H7 (cell line): Measurements from ENCODE around the gene EDC4. TPM values are rescaled to one million over a fixed set of nuclear protein-coding genes. Genes with fewer than 3 reads are reported as not detected.

Experiments
- total RNA-seq: library from RNA; depleted of rRNA; stranded (reverse); fragments of >200 nt; shearing (Covaris generic); gene quantifications from 2 replicates; pipeline ENCODE4 v1.2.3, GENCODE V29; 2014; rRNA removed

EDC4 gene
- total RNA-seq, 1 experiment from 2014 or later: 96.6 TPM

Other genes starting within 250 kb of the EDC4 start
- 3.6 and 6.4 TPM in 2 replicates for gene CARMIL2, start 227.9 kb upstream of the EDC4 start, total RNA-seq
- 44.9 and 52.2 TPM in 2 replicates for gene ACD, start 212.8 kb upstream of the EDC4 start, total RNA-seq
- gene PARD6A, start 212.1 kb upstream of the EDC4 start, total RNA-seq: 5.5 and 6.8 TPM in 2 replicates
- gene ENKD1, start 206.3 kb upstream of the EDC4 start, total RNA-seq: 7.0 and 12.3 TPM in 2 replicates
- gene C16orf86, start 206.2 kb upstream of the EDC4 start, total RNA-seq: 8.5 and 9.0 TPM in 2 replicates
- 25.3 and 26.2 TPM in 2 replicates for gene GFOD2, start 153.7 kb upstream of the EDC4 start, total RNA-seq
- gene RANBP10, start 66.5 kb upstream of the EDC4 start, total RNA-seq: 7.2 and 7.3 TPM in 2 replicates
- 0.15 and 0.21 TPM in 2 replicates for gene TSNAXIP1, start 66.2 kb upstream of the EDC4 start, total RNA-seq
- gene THAP11, start 30.7 kb upstream of the EDC4 start, total RNA-seq: 57.6 and 67.0 TPM in 2 replicates
- 295 and 340 TPM in 2 replicates for gene NUTF2, start 26.1 kb upstream of the EDC4 start, total RNA-seq
- gene CENPT, start 25.4 kb upstream of the EDC4 start, total RNA-seq: 34.9 and 43.7 TPM in 2 replicates
- 5.3 and 7.6 TPM in 2 replicates for gene NRN1L, start 11.8 kb downstream of the EDC4 start, total RNA-seq
- gene PSKH1, start 20.2 kb downstream of the EDC4 start, total RNA-seq: 18.8 and 20.1 TPM in 2 replicates
- 2.4 and 3.7 TPM in 2 replicates for gene CTRL, start 58.8 kb downstream of the EDC4 start, total RNA-seq
- gene PSMB10, start 63.8 kb downstream of the EDC4 start, total RNA-seq: 28.7 and 36.6 TPM in 2 replicates
- gene LCAT, start 71.1 kb downstream of the EDC4 start, total RNA-seq: 5.2 and 6.7 TPM in 2 replicates
- gene SLC12A4, start 95.6 kb downstream of the EDC4 start, total RNA-seq: 43.2 and 56.6 TPM in 2 replicates
- 0.03 and 0.48 TPM in 2 replicates for gene DPEP3, start 107.4 kb downstream of the EDC4 start, total RNA-seq
- gene DPEP2, start 126.4 kb downstream of the EDC4 start, total RNA-seq: 0.33 TPM in 1 of 2 replicates, not detected in the other
- gene DPEP2NB, start 142.9 kb downstream of the EDC4 start, total RNA-seq: not detected in 2 replicates
- 19.4 and 26.4 TPM in 2 replicates for gene DDX28, start 150.2 kb downstream of the EDC4 start, total RNA-seq
- gene DUS2, start 150.2 kb downstream of the EDC4 start, total RNA-seq: 46.9 and 54.9 TPM in 2 replicates
- 22.9 and 27.7 TPM in 2 replicates for gene NFATC3, start 212.3 kb downstream of the EDC4 start, total RNA-seq